COR-L47 (cell line): ENCODE measurements around the gene GNRH2.
"Not testable (repeated sequence)": the region's sequence is repeated elsewhere in the genome, so short reads cannot be mapped to it uniquely, and the experiment has no call there.

ENCODE experiments used
- DNase-seq: peaks from one replicate; lab custom pipeline; 2025; lab: John Stamatoyannopoulos, UW

The GNRH2 gene

GRCh38 chr20:3073251-3073643, 29.8 kb downstream of the GNRH2 start:
- DNase-seq, result not testable (repeated sequence)

GRCh38 chr20:3074812-3075211, 31.4 kb downstream of the GNRH2 start:
- DNase-seq, result no peak

GRCh38 chr20:3075315-3075714, 31.9 kb downstream of the GNRH2 start:
- not testable (repeated sequence) for DNase-seq

- no peak for DNase-seq
Observed at GRCh38 chr20:3077618-3078134, 34.3 kb downstream of the GNRH2 start.

- no peak for DNase-seq
Observed at GRCh38 chr20:3080939-3081388, 37.5 kb downstream of the GNRH2 start.

- no peak for DNase-seq
Observed at GRCh38 chr20:3081641-3082040, 38.2 kb downstream of the GNRH2 start.

GRCh38 chr20:3082306-3082951, 39.0 kb downstream of the GNRH2 start:
- DNase-seq, result no peak

- DNase-seq, result no peak
Observed at GRCh38 chr20:3082955-3083952, 39.8 kb downstream of the GNRH2 start.

GRCh38 chr20:3084283-3084985, 41.0 kb downstream of the GNRH2 start, which contains the start of gene AVP:
Gene AVP (minus strand): TSS chr20:3084724. CDS start chr20:3084674, 50 bp downstream.
- DNase-seq, result no peak

- DNase-seq, result no peak
Observed at GRCh38 chr20:3084986-3085360, 41.6 kb downstream of the GNRH2 start.

GRCh38 chr20:3085571-3086072, 42.2 kb downstream of the GNRH2 start:
- no peak for DNase-seq

GRCh38 chr20:3088031-3088430, 44.6 kb downstream of the GNRH2 start:
- no peak for DNase-seq

GRCh38 chr20:3090565-3090964, 47.1 kb downstream of the GNRH2 start:
- no peak for DNase-seq

GRCh38 chr20:3092611-3093379, 49.4 kb downstream of the GNRH2 start:
- DNase-seq, result no peak

- no peak for DNase-seq
Observed at GRCh38 chr20:3093861-3094361, 50.5 kb downstream of the GNRH2 start.

GRCh38 chr20:3094848-3095629, 51.6 kb downstream of the GNRH2 start:
- DNase-seq, result no peak
